Measurements from ENCODE around the gene UGT3A1.

The UGT3A1 gene

GRCh38 chr5:35919191-35919590 lies 72.0 kb downstream of the UGT3A1 start:
- H3K27ac ChIP-seq = no peak overlapping the region

GRCh38 chr5:35908814-35909213 lies 82.4 kb downstream of the UGT3A1 start:
- Histone ChIP-seq H3K9ac (ENCODE audit: insufficient read length) (no peak overlapping the region), H3K4me3 (no peak overlapping the region), H3K36me3 (ENCODE audit: insufficient read depth, low read length) (no peaks in the 10 kb centered on the region), H3K9me3 (ENCODE audit: low read depth, low read length) (no peaks in the 10 kb centered on the region), H3K27ac (no peak overlapping the region)
- DNase-seq (ENCODE audit: low read depth, low spot score) = no peak
- TF ChIP-seq FOXP2 (optimal IDR thresholded peaks at IDR 0.05; ENCODE audit: control extremely low read depth, extremely low read length, insufficient read depth) = no peak
- no peak for TF ChIP-seq EZH2 (IDR thresholded peaks at IDR 0.05)
- no peak for TF ChIP-seq POLR2AphosphoS5 (IDR thresholded peaks at IDR 0.05; ENCODE audit: borderline replicate concordance, low read depth, low read length)

More at GRCh38 chr5:35919191-35919590, 72.0 kb downstream of the UGT3A1 start:
- H3K9ac ChIP-seq (ENCODE audit: insufficient read length) = no peak overlapping the region
- H3K9me3 ChIP-seq (ENCODE audit: low read depth, low read length) = no peaks in the 10 kb centered on the region
- H3K36me3 ChIP-seq (ENCODE audit: insufficient read depth, low read length) = no peaks in the 10 kb centered on the region
- TF ChIP-seq POLR2AphosphoS5 (IDR thresholded peaks at IDR 0.05; ENCODE audit: borderline replicate concordance, low read depth, low read length) = no peak
- no peak for TF ChIP-seq EZH2 (IDR thresholded peaks at IDR 0.05)
- no peak for TF ChIP-seq FOXP2 (optimal IDR thresholded peaks at IDR 0.05; ENCODE audit: control extremely low read depth, extremely low read length, insufficient read depth)
- H3K4me3 ChIP-seq = no peak overlapping the region
- no peak for DNase-seq (ENCODE audit: low read depth, low spot score)

GRCh38 chr5:35908228-35908627 lies 83.0 kb downstream of the UGT3A1 start:
- TF ChIP-seq EZH2 (IDR thresholded peaks at IDR 0.05) (no peak), POLR2AphosphoS5 (IDR thresholded peaks at IDR 0.05; ENCODE audit: borderline replicate concordance, low read depth, low read length) (no peak), FOXP2 (optimal IDR thresholded peaks at IDR 0.05; ENCODE audit: control extremely low read depth, extremely low read length, insufficient read depth) (no peak)
- Histone ChIP-seq H3K27ac (no peak overlapping the region), H3K9me3 (ENCODE audit: low read depth, low read length) (no peaks in the 10 kb centered on the region), H3K9ac (ENCODE audit: insufficient read length) (no peak overlapping the region), H3K4me3 (no peak overlapping the region), H3K36me3 (ENCODE audit: insufficient read depth, low read length) (no peaks in the 10 kb centered on the region)
- no peak for DNase-seq (ENCODE audit: low read depth, low spot score)

GRCh38 chr5:35904443-35905132 lies 86.6 kb downstream of the UGT3A1 start:
- Histone ChIP-seq H3K9me3 (ENCODE audit: low read depth, low read length) (no peaks in the 10 kb centered on the region), H3K36me3 (ENCODE audit: insufficient read depth, low read length) (no peaks in the 10 kb centered on the region), H3K4me3 (no peak overlapping the region), H3K9ac (ENCODE audit: insufficient read length) (no peak overlapping the region), H3K27ac (no peak overlapping the region)
- DNase-seq (ENCODE audit: low read depth, low spot score) = no peak
- TF ChIP-seq EZH2 (IDR thresholded peaks at IDR 0.05) (no peak), POLR2AphosphoS5 (IDR thresholded peaks at IDR 0.05; ENCODE audit: borderline replicate concordance, low read depth, low read length) (no peak), FOXP2 (optimal IDR thresholded peaks at IDR 0.05; ENCODE audit: control extremely low read depth, extremely low read length, insufficient read depth) (no peak)

- H3K27ac ChIP-seq = no peak overlapping the region
- H3K9ac ChIP-seq (ENCODE audit: insufficient read length) = no peak overlapping the region
- H3K36me3 ChIP-seq (ENCODE audit: insufficient read depth, low read length) = no peaks in the 10 kb centered on the region
- no peak overlapping the region for H3K4me3 ChIP-seq
- no peak for DNase-seq (ENCODE audit: low read depth, low spot score)
- no peaks in the 10 kb centered on the region for H3K9me3 ChIP-seq (ENCODE audit: low read depth, low read length)
- TF ChIP-seq POLR2AphosphoS5 (IDR thresholded peaks at IDR 0.05; ENCODE audit: borderline replicate concordance, low read depth, low read length) (no peak), EZH2 (IDR thresholded peaks at IDR 0.05) (no peak), FOXP2 (optimal IDR thresholded peaks at IDR 0.05; ENCODE audit: control extremely low read depth, extremely low read length, insufficient read depth) (no peak)
Measured at GRCh38 chr5:35903631-35904203, 87.5 kb downstream of the UGT3A1 start.

- no peaks in the 10 kb centered on the region for H3K36me3 ChIP-seq (ENCODE audit: insufficient read depth, low read length)
- no peak overlapping the region for H3K27ac ChIP-seq
- H3K4me3 ChIP-seq = no peak overlapping the region
- DNase-seq (ENCODE audit: low read depth, low spot score) = no peak
- TF ChIP-seq FOXP2 (optimal IDR thresholded peaks at IDR 0.05; ENCODE audit: control extremely low read depth, extremely low read length, insufficient read depth) = no peak
- TF ChIP-seq EZH2 (IDR thresholded peaks at IDR 0.05) = no peak
- no peak for TF ChIP-seq POLR2AphosphoS5 (IDR thresholded peaks at IDR 0.05; ENCODE audit: borderline replicate concordance, low read depth, low read length)
- no peak overlapping the region for H3K9ac ChIP-seq (ENCODE audit: insufficient read length)
- no peaks in the 10 kb centered on the region for H3K9me3 ChIP-seq (ENCODE audit: low read depth, low read length)
Measured at GRCh38 chr5:35902046-35902672, 89.0 kb downstream of the UGT3A1 start.
